Neural cell (in vitro differentiated cells): Measurements from ENCODE around the gene COL4A4.
"Not testable (repeated sequence)": the region's sequence is repeated elsewhere in the genome, so short reads cannot be mapped to it uniquely, and the experiment has no call there.

ENCODE experiments used
- TF ChIP-seq, protein P1 (sequence below): IDR thresholded peaks from 2 replicates; pipeline ENCODE4 v1.6.1; 2012; ENCODE audit warnings: borderline replicate concordance
- TF ChIP-seq, protein P2 (sequence below): fragments of 450-650 bp; IDR thresholded peaks from 2 replicates; pipeline ENCODE4 v1.5.1; 2014; ENCODE audit warnings: antibody characterized with exemption, mild to moderate bottlenecking, moderate library complexity; ENCODE audit not compliant: poor library complexity, severe bottlenecking

DNA sequence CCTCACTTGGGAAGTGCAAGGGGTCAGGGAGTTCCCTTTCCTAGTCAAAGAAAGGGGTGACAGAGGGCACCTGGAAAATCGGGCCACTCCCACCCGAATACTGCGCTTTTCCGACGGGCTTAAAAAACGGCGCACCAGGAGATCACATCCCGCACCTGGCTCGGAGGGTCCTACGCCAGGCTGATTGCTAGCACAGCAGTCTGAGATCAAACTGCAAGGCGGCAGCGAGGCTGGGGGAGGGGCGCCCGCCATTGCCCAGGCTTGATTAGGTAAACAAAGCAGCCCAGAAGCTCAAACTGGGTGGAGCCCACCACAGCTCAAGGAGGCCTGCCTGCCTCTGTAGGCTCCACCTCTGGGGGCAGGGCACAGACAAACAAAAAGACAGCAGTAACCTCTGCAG lies 98.9 kb downstream of the COL4A4 start:
- TF ChIP-seq, protein P1, sequence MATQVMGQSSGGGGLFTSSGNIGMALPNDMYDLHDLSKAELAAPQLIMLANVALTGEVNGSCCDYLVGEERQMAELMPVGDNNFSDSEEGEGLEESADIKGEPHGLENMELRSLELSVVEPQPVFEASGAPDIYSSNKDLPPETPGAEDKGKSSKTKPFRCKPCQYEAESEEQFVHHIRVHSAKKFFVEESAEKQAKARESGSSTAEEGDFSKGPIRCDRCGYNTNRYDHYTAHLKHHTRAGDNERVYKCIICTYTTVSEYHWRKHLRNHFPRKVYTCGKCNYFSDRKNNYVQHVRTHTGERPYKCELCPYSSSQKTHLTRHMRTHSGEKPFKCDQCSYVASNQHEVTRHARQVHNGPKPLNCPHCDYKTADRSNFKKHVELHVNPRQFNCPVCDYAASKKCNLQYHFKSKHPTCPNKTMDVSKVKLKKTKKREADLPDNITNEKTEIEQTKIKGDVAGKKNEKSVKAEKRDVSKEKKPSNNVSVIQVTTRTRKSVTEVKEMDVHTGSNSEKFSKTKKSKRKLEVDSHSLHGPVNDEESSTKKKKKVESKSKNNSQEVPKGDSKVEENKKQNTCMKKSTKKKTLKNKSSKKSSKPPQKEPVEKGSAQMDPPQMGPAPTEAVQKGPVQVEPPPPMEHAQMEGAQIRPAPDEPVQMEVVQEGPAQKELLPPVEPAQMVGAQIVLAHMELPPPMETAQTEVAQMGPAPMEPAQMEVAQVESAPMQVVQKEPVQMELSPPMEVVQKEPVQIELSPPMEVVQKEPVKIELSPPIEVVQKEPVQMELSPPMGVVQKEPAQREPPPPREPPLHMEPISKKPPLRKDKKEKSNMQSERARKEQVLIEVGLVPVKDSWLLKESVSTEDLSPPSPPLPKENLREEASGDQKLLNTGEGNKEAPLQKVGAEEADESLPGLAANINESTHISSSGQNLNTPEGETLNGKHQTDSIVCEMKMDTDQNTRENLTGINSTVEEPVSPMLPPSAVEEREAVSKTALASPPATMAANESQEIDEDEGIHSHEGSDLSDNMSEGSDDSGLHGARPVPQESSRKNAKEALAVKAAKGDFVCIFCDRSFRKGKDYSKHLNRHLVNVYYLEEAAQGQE = not testable (repeated sequence)
- TF ChIP-seq, protein P2, sequence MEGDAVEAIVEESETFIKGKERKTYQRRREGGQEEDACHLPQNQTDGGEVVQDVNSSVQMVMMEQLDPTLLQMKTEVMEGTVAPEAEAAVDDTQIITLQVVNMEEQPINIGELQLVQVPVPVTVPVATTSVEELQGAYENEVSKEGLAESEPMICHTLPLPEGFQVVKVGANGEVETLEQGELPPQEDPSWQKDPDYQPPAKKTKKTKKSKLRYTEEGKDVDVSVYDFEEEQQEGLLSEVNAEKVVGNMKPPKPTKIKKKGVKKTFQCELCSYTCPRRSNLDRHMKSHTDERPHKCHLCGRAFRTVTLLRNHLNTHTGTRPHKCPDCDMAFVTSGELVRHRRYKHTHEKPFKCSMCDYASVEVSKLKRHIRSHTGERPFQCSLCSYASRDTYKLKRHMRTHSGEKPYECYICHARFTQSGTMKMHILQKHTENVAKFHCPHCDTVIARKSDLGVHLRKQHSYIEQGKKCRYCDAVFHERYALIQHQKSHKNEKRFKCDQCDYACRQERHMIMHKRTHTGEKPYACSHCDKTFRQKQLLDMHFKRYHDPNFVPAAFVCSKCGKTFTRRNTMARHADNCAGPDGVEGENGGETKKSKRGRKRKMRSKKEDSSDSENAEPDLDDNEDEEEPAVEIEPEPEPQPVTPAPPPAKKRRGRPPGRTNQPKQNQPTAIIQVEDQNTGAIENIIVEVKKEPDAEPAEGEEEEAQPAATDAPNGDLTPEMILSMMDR = not testable (repeated sequence)
